Measurements from ENCODE around the gene CEP104. TPM values are rescaled to one million over a fixed set of nuclear protein-coding genes. Genes with fewer than 3 reads are reported as not detected.
A peak's percentile ranks its signal among the peaks of the same experiment; 100 is the strongest.
"Not testable (repeated sequence)": the region's sequence is repeated elsewhere in the genome, so short reads cannot be mapped to it uniquely, and the experiment has no call there.

CEP104 gene
- total RNA-seq, 2 experiments from 2014 or later: 33.6 to 35.5 TPM

DNA sequence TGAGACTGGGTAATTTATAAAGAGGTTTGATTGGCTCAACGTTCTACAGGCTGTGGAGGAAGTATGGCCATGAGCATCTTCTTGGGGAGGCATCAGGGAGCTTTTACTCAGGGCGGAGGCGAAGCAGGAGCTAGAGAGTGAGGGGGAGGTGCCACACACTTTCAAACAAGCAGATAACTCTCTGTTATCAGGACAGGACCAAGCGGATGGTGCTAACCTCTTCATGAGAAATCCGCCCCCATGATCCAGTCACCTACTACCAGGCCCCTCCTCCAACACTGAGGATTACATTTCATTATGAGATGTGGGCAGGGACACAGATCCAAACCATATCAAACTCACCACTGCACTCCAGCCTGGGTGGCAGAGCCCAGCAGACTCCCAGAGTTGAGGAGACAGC is 49.2 kb downstream of the CEP104 start:
- ATAC-seq (no peak), DNase-seq (no peak)
- peaks cover 6% of the 10 kb centered on the region for H3K27me3 Mint-ChIP-seq
- POLR2A ChIA-PET: no interaction called here
- no peak overlapping the region for H3K4me3 Mint-ChIP-seq
- H3K36me3 Mint-ChIP-seq (ENCODE audit: low read depth): no peaks in the 10 kb centered on the region
- H3K9me3 Mint-ChIP-seq (ENCODE audit: low read depth): peaks cover 4% of the 10 kb centered on the region
- intact Hi-C loops (cut with DNase I, micrococcal nuclease): no loop called here
- no peak overlapping the region for H3K27ac Mint-ChIP-seq
- CTCF ChIA-PET: no interaction called here
- H3K4me1 Mint-ChIP-seq: no peaks in the 10 kb centered on the region

DNA sequence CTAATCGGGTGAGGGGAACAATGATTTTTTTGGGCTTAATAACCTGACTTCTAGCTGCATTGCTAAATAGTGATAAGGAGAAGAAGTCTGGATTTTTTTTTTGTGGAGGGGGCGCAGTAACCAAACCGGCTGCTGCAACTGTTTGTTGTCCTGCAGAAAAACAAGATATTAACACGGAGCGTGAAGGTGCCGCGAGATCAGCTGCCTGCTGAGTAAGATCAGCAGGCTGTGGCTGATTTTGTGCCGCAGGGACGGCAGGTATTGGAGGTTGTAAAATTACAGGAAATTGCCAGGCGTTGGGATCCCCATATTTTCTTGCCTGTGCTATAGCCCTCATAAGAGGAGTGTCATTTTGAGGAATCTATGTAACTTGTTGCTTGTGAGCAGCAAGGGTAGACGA is 52.0 kb downstream of the CEP104 start:
- Mint-ChIP-seq H3K27ac (no peak overlapping the region), H3K27me3 (peaks cover 12% of the 10 kb centered on the region), H3K36me3 (ENCODE audit: low read depth) (no peaks in the 10 kb centered on the region), H3K9me3 (ENCODE audit: low read depth) (peaks cover 4% of the 10 kb centered on the region), H3K4me3 (no peak overlapping the region), H3K4me1 (peaks cover 8% of the 10 kb centered on the region)
- POLR2A ChIA-PET: no interaction called here
- ATAC-seq (no peak), DNase-seq (no peak)
- intact Hi-C loops (cut with DNase I, micrococcal nuclease): no loop called here
- CTCF ChIA-PET: no interaction called here

DNA sequence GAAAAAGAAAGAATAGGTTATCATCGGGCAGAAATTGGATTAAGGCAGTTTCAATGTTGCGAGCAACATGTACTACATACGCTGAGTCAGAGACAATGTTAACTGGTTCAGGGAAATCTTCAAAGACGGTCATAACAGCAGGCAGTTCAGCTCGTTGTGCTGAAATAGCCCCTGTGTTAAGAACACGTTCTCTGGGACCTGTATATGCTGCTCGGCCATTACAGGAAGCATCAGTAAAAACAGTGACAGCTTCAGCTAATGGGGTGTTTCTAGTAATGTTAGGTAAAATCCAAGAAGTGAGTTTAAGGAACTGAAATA is 52.4 kb downstream of the CEP104 start:
- CTCF ChIA-PET; H3K27ac Mint-ChIP-seq; H3K4me1 Mint-ChIP-seq; ATAC-seq; H3K9me3 Mint-ChIP-seq (ENCODE audit: low read depth); H3K4me3 Mint-ChIP-seq; POLR2A ChIA-PET; H3K36me3 Mint-ChIP-seq (ENCODE audit: low read depth); intact Hi-C loops (cut with DNase I, micrococcal nuclease); DNase-seq: not testable (repeated sequence)
- H3K27me3 Mint-ChIP-seq: peaks cover 13% of the 10 kb centered on the region

DNA sequence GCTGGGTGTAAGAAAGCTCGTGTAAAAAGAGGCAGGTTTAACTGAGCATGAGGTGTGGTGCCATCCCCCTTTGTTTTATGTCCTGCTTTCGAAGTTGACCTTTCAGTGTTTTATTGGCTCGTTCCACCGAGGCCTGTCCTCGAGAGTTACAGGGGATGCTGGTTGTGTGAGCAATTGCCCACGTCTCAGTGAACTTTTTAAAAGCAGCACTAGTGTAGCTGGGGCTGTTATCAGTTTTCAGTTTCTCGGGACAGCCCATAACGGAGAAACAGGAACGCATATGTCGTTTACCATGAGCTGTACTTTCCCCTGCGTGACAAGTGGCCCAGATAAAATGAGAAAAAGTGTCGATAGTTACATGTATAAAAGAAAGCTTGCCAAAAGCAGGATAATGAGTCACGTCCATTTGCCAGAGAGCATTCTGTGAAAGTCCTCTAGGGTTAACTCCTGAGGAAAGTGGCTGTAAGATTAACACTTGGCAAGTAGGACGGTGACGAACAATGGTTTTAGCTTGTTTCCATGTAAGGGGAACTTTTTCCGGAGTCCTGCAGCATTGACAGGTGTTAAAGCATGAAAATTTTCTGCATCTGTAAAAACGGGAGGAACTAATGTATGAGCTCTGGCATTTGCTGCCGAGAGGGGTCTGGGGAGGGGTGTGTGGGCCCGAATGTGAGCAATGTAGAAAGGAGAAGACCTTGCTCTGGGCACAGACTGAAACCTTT is 52.9 kb downstream of the CEP104 start:
- ATAC-seq: no peak
- ChIA-PET POLR2A (no interaction called here), CTCF (no interaction called here)
- Mint-ChIP-seq H3K27me3 (peaks cover 15% of the 10 kb centered on the region), H3K36me3 (ENCODE audit: low read depth) (no peaks in the 10 kb centered on the region), H3K9me3 (ENCODE audit: low read depth) (peaks cover 4% of the 10 kb centered on the region), H3K4me3 (no peak overlapping the region), H3K27ac (no peak overlapping the region), H3K4me1 (peaks cover 8% of the 10 kb centered on the region)
- intact Hi-C loops (cut with DNase I, micrococcal nuclease): no loop called here
- no peak for DNase-seq

DNA sequence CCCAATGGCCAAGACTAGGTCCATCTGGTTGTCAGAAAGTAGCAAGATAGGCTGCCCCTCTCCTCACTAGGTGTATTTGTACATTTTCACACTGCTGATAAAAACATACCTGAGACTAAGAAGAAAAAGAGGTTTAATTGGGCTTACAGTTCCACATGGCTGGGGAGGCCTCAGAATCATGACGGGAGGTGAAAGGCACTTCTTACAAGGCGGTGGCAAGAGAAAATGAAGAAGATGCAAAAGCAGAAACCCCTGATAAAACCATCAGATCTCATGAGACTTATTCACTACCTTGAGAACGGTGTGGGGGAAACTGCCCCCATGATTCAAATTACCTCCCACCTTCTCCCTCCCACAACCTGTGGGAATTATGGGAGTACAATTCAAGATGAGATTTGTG is 56.2 kb downstream of the CEP104 start:
- ATAC-seq; H3K36me3 Mint-ChIP-seq (ENCODE audit: low read depth); DNase-seq; POLR2A ChIA-PET; H3K27ac Mint-ChIP-seq; H3K4me3 Mint-ChIP-seq; H3K9me3 Mint-ChIP-seq (ENCODE audit: low read depth): not testable (repeated sequence)
- CTCF ChIA-PET: interaction anchor here (0.7 to 1.0 kb wide), 2 partner anchors 25 to 310 kb away, joined by 3 to 4 read pairs; no protein-coding TSS in a partner anchor
- Mint-ChIP-seq H3K27me3 (peaks cover 15% of the 10 kb centered on the region), H3K4me1 (peaks cover 14% of the 10 kb centered on the region)
- intact Hi-C loops (cut with DNase I, micrococcal nuclease): loop anchor here in 1 of 2 experiments (1.0 kb wide), 1 partner anchor 24 kb away; no protein-coding TSS in a partner anchor

DNA sequence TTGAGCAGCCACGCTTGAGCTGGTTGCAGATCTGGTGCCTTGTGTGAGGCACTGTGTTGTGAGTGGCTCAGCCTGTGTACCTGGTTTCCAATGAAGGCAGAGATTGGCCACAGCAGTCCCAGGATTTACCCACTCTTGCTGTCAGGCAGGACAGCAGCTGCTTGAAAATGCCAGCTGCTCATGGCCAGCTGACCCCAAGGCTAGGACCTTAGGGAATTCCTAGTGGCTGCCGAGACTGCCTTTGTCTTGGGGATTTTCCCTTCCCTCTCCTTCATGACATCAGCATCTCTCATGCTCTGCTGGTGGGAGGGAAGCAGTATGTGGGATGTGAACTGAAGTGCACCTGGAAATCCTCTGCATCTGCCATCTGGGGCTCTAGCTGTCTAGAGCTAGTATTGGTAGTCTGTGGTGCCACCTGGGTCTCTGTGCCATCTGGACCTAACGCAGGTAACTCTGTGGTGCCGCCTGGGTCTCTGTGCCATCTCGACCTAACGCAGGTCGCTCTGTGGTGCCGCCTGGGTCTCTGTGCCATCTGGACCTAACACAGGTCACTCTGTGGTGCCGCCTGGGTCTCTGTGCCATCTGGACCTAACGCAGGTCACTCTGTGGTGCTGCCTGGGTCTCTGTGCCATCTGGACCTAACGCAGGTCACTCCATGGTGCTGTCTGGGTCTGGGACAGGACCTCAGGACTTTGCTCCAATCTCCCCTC is 56.9 kb downstream of the CEP104 start:
- H3K4me1 Mint-ChIP-seq: peaks cover 18% of the 10 kb centered on the region
- no peak overlapping the region for H3K27ac Mint-ChIP-seq
- intact Hi-C loops (cut with DNase I, micrococcal nuclease): no loop called here
- ATAC-seq (no peak), DNase-seq (no peak)
- no peaks in the 10 kb centered on the region for H3K9me3 Mint-ChIP-seq (ENCODE audit: low read depth)
- peaks cover 1% of the 10 kb centered on the region for H3K36me3 Mint-ChIP-seq (ENCODE audit: low read depth)
- H3K27me3 Mint-ChIP-seq: peaks cover 15% of the 10 kb centered on the region
- ChIA-PET POLR2A (no interaction called here), CTCF (interaction anchor here (0.6 kb wide), 1 partner anchor 174 kb away, joined by 3 read pairs; no protein-coding TSS in a partner anchor)
- no peak overlapping the region for H3K4me3 Mint-ChIP-seq

DNA sequence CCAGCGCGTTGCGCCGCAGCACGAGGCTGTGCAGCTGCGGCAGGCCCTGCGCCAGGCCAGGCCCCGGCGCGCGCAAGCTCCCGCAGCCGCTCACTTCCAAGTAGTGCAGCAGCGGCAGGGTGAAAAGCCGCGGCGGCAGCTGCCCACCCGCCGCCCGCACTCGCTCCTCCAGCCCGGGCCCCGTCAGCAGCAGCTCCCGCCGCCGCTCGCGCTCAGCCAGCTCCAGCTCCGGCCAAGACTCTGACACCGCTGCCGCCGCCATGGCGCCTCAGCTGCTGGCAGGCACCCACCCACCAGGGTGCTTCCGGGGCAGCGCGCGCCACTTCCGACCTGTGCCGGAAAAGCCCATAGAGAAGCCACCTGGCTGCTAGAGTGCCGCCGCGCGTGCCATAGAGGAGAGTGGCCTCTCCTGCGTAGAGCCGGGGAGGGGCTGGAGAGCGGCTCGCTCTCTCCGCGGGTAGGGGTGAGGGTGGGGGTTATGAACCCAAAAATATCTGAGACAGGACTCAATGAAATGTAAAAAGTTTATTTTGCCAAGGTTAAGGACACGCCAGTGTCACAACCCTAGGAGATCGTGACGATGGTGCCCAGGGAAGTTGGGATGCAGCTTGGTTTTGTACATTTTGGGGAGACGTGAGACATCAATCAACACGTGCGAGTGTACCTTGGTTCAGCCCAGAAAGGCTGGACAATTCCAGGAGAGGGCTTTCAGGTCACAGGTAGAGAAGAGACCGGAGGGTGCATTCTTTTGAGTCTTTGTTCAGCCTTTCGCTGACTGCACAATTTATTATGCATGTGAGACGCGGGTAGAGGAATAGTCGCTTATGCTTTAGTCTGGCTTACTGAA is 60.6 kb downstream of the CEP104 start, which contains the start of gene LRRC47:
LRRC47 (minus strand) TSS at position 284 of the 847 bp plus-strand sequence; CDS start at position 262, 22 bp downstream.
- Mint-ChIP-seq H3K36me3 (ENCODE audit: low read depth) (peaks cover 14% of the 10 kb centered on the region), H3K4me1 (peaks cover 44% of the 10 kb centered on the region), H3K27me3 (peaks cover 6% of the 10 kb centered on the region), H3K27ac (peak within 1 kb of the TSS; percentile 87), H3K4me3 (peak within 1 kb of the TSS; percentile 81), H3K9me3 (ENCODE audit: low read depth) (no peaks in the 10 kb centered on the region)
- ATAC-seq (peak; percentile 99), DNase-seq (peak; percentile 97)
- ChIA-PET CTCF (interaction anchor here (1.0 to 1.4 kb wide), 3 partner anchors 11 to 21 kb away, joined by 3 to 5 read pairs (median 3); no protein-coding TSS in a partner anchor), POLR2A (interaction anchor here (0.7 to 1.0 kb wide), 2 partner anchors 23 to 61 kb away, joined by 4 read pairs; partner anchors contain the start of gene DFFB)
- intact Hi-C loops (cut with DNase I, micrococcal nuclease): loop anchor here (1.0 kb wide), 7 partner anchors 20 to 172 kb away; partner anchors contain the start of genes C1orf174 (in 2 of the 2), CEP104 (in 2 of the 2), DFFB (in 2 of the 2) and SMIM1 (in 1 of the 2)

DNA sequence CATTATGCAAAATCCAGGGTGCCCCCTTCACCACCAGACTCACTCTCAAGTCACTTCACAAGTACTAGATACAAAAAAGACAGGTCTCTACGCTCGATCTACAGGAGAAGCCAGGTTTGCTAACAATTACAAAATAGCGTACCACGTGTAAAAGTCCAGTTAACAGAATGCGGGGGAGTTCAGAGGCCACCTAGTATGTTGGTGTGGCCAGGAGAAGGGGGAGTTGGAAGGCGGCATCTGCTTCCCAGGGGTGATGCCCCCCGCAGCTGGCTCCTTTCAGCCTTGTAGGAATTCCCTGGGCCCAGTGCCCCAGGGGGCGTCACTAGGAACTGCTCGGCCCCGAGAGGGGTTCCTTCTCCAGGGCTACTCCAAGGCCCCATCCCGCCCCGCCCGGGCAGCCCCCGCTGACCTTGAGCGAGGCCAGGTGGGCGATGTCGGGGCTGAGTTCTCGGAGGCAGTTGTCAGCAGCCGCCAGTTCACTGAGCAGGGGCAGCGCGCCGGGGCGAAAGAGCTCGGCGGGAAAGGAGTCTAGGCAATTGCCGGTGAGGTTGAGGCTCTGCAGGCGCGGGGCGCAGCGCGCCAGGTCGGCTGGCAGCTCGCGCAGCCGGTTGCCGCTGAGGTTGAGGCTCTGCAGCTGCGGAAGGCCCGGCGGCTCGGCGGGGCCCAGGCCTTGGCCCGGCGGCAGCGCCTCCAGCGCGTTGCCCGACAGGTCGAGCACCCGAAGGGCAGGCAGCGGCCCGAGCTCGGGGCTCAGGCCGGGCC is 61.4 kb downstream of the CEP104 start:
- CTCF ChIA-PET: interaction anchor here (1.0 to 1.4 kb wide), 4 partner anchors 10 to 20 kb away, joined by 3 to 5 read pairs (median 3); no protein-coding TSS in a partner anchor

DNA sequence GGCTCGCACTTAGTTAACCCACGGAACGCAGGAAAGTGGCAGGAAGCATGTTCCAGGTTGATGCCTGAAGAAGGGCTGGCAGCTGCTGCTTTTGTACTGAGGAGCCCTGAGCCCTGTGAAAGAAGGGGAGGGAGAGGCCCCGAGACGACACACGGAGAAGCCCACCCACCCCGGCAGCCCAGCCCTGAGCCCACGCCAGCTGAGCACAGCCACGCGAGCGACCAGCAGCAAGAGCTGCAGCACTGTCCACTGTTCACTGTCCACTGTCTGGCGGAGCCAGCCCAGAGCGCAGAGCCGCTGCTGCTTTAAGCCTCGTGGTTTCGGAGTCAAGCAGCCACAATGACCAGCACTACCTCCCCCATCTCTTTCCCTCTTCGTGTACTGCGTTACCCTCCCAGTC is 66.1 kb downstream of the CEP104 start:
- no peaks in the 10 kb centered on the region for H3K9me3 Mint-ChIP-seq (ENCODE audit: low read depth)
- DNase-seq: no peak
- H3K4me3 Mint-ChIP-seq: no peak overlapping the region
- H3K4me1 Mint-ChIP-seq: peaks cover 40% of the 10 kb centered on the region
- intact Hi-C loops (cut with DNase I, micrococcal nuclease): no loop called here
- ATAC-seq: no peak
- H3K36me3 Mint-ChIP-seq (ENCODE audit: low read depth): peaks cover 19% of the 10 kb centered on the region
- no peaks in the 10 kb centered on the region for H3K27me3 Mint-ChIP-seq
- no peak overlapping the region for H3K27ac Mint-ChIP-seq
- POLR2A ChIA-PET: no interaction called here
- CTCF ChIA-PET: no interaction called here

More for the DNA sequence above, 61.4 kb downstream of the CEP104 start:
- ATAC-seq: no peak
- POLR2A ChIA-PET: interaction anchor here (0.5 to 1.0 kb wide), 3 partner anchors 14 to 62 kb away, joined by 3 to 4 read pairs (median 4); partner anchors contain the start of gene DFFB
- peak; percentile 28 for DNase-seq
- H3K9me3 Mint-ChIP-seq (ENCODE audit: low read depth): no peaks in the 10 kb centered on the region
- peaks cover 38% of the 10 kb centered on the region for H3K4me1 Mint-ChIP-seq
- peaks cover 3% of the 10 kb centered on the region for H3K27me3 Mint-ChIP-seq
- peaks cover 14% of the 10 kb centered on the region for H3K36me3 Mint-ChIP-seq (ENCODE audit: low read depth)
- intact Hi-C loops (cut with DNase I, micrococcal nuclease): loop anchor here (1.0 kb wide), 7 partner anchors 19 to 171 kb away; partner anchors contain the start of genes C1orf174 (in 2 of the 2), CEP104 (in 2 of the 2), DFFB (in 2 of the 2) and SMIM1 (in 1 of the 2)
- H3K4me3 Mint-ChIP-seq: peak overlapping the region; percentile 79
- H3K27ac Mint-ChIP-seq: peak overlapping the region; percentile 56

DNA sequence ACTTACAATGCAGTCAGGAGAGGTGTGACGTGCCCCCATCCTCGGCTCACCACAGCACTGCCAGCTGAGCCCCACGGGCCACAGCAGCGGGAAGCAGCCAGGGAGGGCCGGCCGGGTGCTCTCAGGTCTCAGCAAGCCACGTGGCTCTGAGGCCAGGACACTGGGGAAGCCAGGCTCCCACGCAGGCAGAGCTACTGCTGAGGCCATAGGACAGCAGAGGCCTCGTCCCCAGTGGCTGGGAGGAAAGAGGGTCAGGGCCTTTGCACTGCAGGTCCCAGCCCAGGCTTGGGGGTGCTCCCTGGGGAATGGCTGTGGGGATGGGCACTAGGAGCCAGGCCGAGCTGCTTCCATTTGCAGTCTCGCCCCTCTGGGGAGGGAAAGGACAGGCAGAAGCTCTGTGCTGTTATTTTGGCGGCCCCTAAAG is 66.5 kb downstream of the CEP104 start:
- ATAC-seq (no peak), DNase-seq (no peak)
- Mint-ChIP-seq H3K4me3 (no peak overlapping the region), H3K27me3 (no peaks in the 10 kb centered on the region), H3K9me3 (ENCODE audit: low read depth) (no peaks in the 10 kb centered on the region), H3K27ac (no peak overlapping the region), H3K36me3 (ENCODE audit: low read depth) (peaks cover 20% of the 10 kb centered on the region), H3K4me1 (peaks cover 40% of the 10 kb centered on the region)
- POLR2A ChIA-PET: no interaction called here
- CTCF ChIA-PET: no interaction called here
- intact Hi-C loops (cut with DNase I, micrococcal nuclease): no loop called here

Data from activated CD4-positive, alpha-beta T cell treated with anti-CD3 and anti-CD28 coated beads for 36 hours (primary cell).